GM19193 (cell line): ENCODE results near the gene SPINT2.

ENCODE experiments used
- POLR2A ChIP-seq: IDR thresholded peaks from 4 replicates; pipeline ENCODE4 v1.6.1; 2011; ENCODE audit not compliant: insufficient read depth, insufficient read length; ENCODE audit errors: extremely low read depth

Gene SPINT2

DNA sequence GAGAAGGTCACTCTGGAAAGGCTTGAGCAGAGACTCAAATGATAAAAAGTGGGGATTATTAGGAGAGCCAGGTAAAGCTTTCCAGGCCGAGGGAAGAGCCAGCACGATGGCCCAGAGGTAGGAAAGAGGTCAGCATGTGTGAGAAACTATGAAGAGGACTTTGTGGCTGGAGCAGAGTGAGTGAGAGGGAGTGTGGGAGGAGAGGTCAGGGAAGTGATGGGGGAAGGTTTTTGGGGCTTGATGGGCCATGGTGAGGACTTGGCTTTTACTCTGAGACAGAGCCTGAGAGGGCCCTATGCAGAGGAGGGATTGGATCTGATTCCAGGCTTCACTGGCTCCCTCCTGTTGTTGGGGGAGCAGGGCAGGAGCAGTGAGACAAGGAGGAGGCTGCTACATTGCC lies 76.6 kb downstream of the SPINT2 start:
- no peak for TF ChIP-seq POLR2A
